GM23248 (cell line): ENCODE measurements around the gene NASP.

Source experiments
- EZH2 ChIP-seq: fragments of 200-600 bp; sonication (generic); IDR thresholded peaks from 2 replicates; pipeline ENCODE4 v1.6.1; 2018; ENCODE audit warnings: antibody characterized with exemption, mild to moderate bottlenecking; ENCODE audit not compliant: insufficient read depth, poor library complexity, severe bottlenecking
- EZH2phosphoT487 ChIP-seq: fragments of 200-600 bp; sonication (generic); IDR thresholded peaks from 2 replicates; pipeline ENCODE4 v1.6.1; 2018; ENCODE audit warnings: antibody characterized with exemption, moderate library complexity, mild to moderate bottlenecking, low read depth; ENCODE audit not compliant: insufficient read depth

GRCh38 chr1:45610589-45611226 lies 26.9 kb downstream of the NASP start:
- TF ChIP-seq EZH2phosphoT487 (no peak), EZH2 (no peak)
